ENCODE measurements around the gene PM20D2.

DNA sequence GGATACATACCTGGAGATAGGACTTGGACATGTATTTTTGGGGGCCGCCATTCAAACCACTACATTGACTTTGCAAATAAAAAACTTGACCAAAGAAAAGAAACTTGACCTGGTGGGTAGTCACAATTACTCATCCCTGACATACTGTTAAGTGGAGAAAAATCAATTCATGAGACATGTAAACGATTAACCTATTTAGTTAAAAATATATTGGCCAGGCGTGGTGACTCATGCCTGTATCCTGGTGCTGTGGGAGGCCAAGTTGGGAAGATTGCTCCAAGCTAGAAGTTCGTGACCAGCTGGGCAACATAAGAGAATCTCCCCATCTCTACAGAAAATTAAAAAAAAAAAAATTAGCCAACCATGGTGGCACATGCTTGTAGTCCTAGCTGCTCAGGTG, 25.5 kb upstream of the PM20D2 start:
- TF ChIP-seq, protein P1, sequence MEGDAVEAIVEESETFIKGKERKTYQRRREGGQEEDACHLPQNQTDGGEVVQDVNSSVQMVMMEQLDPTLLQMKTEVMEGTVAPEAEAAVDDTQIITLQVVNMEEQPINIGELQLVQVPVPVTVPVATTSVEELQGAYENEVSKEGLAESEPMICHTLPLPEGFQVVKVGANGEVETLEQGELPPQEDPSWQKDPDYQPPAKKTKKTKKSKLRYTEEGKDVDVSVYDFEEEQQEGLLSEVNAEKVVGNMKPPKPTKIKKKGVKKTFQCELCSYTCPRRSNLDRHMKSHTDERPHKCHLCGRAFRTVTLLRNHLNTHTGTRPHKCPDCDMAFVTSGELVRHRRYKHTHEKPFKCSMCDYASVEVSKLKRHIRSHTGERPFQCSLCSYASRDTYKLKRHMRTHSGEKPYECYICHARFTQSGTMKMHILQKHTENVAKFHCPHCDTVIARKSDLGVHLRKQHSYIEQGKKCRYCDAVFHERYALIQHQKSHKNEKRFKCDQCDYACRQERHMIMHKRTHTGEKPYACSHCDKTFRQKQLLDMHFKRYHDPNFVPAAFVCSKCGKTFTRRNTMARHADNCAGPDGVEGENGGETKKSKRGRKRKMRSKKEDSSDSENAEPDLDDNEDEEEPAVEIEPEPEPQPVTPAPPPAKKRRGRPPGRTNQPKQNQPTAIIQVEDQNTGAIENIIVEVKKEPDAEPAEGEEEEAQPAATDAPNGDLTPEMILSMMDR (IDR thresholded peaks at IDR 0.05), result no peak
- TF ChIP-seq POLR2A (IDR thresholded peaks at IDR 0.05) (no peak), POLR2AphosphoS5 (IDR thresholded peaks at IDR 0.05) (no peak), EP300 (IDR thresholded peaks at IDR 0.05) (no peak)

Data from suprapubic skin (tissue), 4 donors.